Small intestine (tissue), 7 donors: ENCODE results near the gene TMEM163. TPM values are rescaled to one million over a fixed set of nuclear protein-coding genes. Genes with fewer than 3 reads are reported as not detected.
"Not testable (repeated sequence)": the region's sequence is repeated elsewhere in the genome, so short reads cannot be mapped to it uniquely, and the experiment has no call there.

Experiments
- DNase-seq, 2 donors: peaks; one replicate each; pipeline versions ENCODE4 v3.0.0 to v3.0.0-alpha.2; 2013
- FAIRE-seq: peaks from 2 replicates; lab custom pipeline; 2012; peaks lifted over from hg19 to GRCh38; lab: Jason Lieb, UNC
- H3K27ac ChIP-seq, 3 donors: one replicate each; pipeline ENCODE4 v1.5.1; 2013; ENCODE audit warnings: low read length in 2 of 3, mild to moderate bottlenecking in 2 of 3, control low read depth in 1 of 3, inconsistent platforms in 1 of 3, low read depth in 1 of 3, moderate library complexity in 1 of 3
- H3K27me3 ChIP-seq, 3 donors: one replicate each; pipeline ENCODE4 v1.6.1; 2013; ENCODE audit warnings: low read length in 3 of 3, inconsistent platforms in 1 of 3; ENCODE audit not compliant: control insufficient read depth in 3 of 3, insufficient read depth in 3 of 3
- H3K36me3 ChIP-seq, 3 donors: one replicate each; pipeline ENCODE4 v1.6.1; 2013; ENCODE audit warnings: low read length in 3 of 3, inconsistent platforms in 1 of 3, low read depth in 1 of 3, mild to moderate bottlenecking in 1 of 3, moderate library complexity in 1 of 3; ENCODE audit not compliant: control insufficient read depth in 3 of 3, insufficient read depth in 2 of 3
- H3K4me1 ChIP-seq, 3 donors: one replicate each; pipeline ENCODE4 v1.6.1; 2013; ENCODE audit warnings: low read length in 2 of 3, inconsistent platforms in 1 of 3, low read depth in 1 of 3, mild to moderate bottlenecking in 1 of 3, moderate library complexity in 1 of 3; ENCODE audit not compliant: control insufficient read depth in 3 of 3, insufficient read depth in 2 of 3
- H3K4me3 ChIP-seq, 3 donors: one replicate each; pipeline ENCODE4 v1.5.1; 2013; ENCODE audit warnings: low read length in 3 of 3, control low read depth in 1 of 3, inconsistent platforms in 1 of 3, low read depth in 1 of 3, mild to moderate bottlenecking in 1 of 3, moderate library complexity in 1 of 3
- H3K9me3 ChIP-seq, 2 donors: one replicate each; pipeline ENCODE4 v1.6.1; 2013; ENCODE audit warnings: low read depth in 1 of 2, low read length in 1 of 2; ENCODE audit not compliant: control insufficient read depth in 2 of 2, insufficient read depth in 1 of 2
- WGBS, 3 donors: extraction: QIAGEN DNeasy Blood & Tissue Kit; methylation state at CpG; one replicate each; pipeline ENCODE4 v1.1.7; 2013; 5-methylcytosine and 5-hydroxymethylcytosine counted together
- polyA plus RNA-seq, 4 donors: library from polyadenylated mRNA; stranded (reverse) in 3 of 4; unstranded in 1 of 4; fragments of 200-250 nt in 3 of 4; fragments of 120-200 nt in 1 of 4; gene quantifications; one replicate each; pipeline versions ENCODE4 v1.2.1 to v1.2.3, GENCODE V29; 2013
- donor health status: healthy with polysubstance abuse.
- donor health status: control.
- donor health status: control.
- donor health status: Bipolar disorder and iron deficiency.
- donor health status: healthy.

TMEM163 gene
- polyA plus RNA-seq, 4 donors: 0.13 to 0.57 (median 0.38) TPM

GRCh38 chr2:134593519-134593918, 125.3 kb downstream of the TMEM163 start:
- FAIRE-seq (no peak), DNase-seq (no peak)
- Histone ChIP-seq H3K4me3 (no peak overlapping the region), H3K36me3 (no peaks in the 10 kb centered on the region), H3K27me3 (no peaks in the 10 kb centered on the region), H3K4me1 (no peaks in the 10 kb centered on the region), H3K27ac (no peak overlapping the region), H3K9me3 (peaks cover 0 to 17% of the 10 kb centered on the region in 2 donors)
- 65 to 75% (median 75%) methylated on average over 8 of the region's 8 CpGs for WGBS, 3 donors

GRCh38 chr2:134592377-134592776, 126.4 kb downstream of the TMEM163 start:
- Histone ChIP-seq H3K36me3 (no peaks in the 10 kb centered on the region), H3K4me3 (no peak overlapping the region), H3K4me1 (no peaks in the 10 kb centered on the region), H3K27ac (no peak overlapping the region), H3K27me3 (no peaks in the 10 kb centered on the region), H3K9me3 (peaks cover 0 to 17% of the 10 kb centered on the region in 2 donors)
- 57 to 79% (median 65%) methylated on average over 1 of the region's 1 CpG for WGBS, 3 donors
- FAIRE-seq: no peak
- DNase-seq: no peak

GRCh38 chr2:134591526-134591925, 127.3 kb downstream of the TMEM163 start:
- no peak for FAIRE-seq
- Histone ChIP-seq H3K4me1 (no peaks in the 10 kb centered on the region), H3K9me3 (peaks cover 0 to 17% of the 10 kb centered on the region in 2 donors), H3K27me3 (no peaks in the 10 kb centered on the region), H3K36me3 (no peaks in the 10 kb centered on the region), H3K27ac (no peak overlapping the region), H3K4me3 (no peak overlapping the region)
- WGBS, 3 donors: 83 to 91% (median 89%) methylated on average over 1 of the region's 1 CpG
- DNase-seq: no peak

- Histone ChIP-seq H3K27ac (no peak overlapping the region), H3K27me3 (no peaks in the 10 kb centered on the region), H3K4me3 (no peak overlapping the region), H3K4me1 (no peaks in the 10 kb centered on the region), H3K9me3 (peaks cover 0 to 17% of the 10 kb centered on the region in 2 donors), H3K36me3 (no peaks in the 10 kb centered on the region)
- WGBS, 3 donors: 76 to 95% (median 90%) methylated on average over 1 of the region's 1 CpG
- FAIRE-seq (no peak), DNase-seq (no peak)
Measured at GRCh38 chr2:134590679-134591078, 128.1 kb downstream of the TMEM163 start.

GRCh38 chr2:134589171-134590083, 129.4 kb downstream of the TMEM163 start:
- H3K9me3 ChIP-seq: peaks cover 0 to 17% of the 10 kb centered on the region in 2 donors
- H3K27ac ChIP-seq, FAIRE-seq, H3K27me3 ChIP-seq, H3K4me3 ChIP-seq, DNase-seq, H3K4me1 ChIP-seq, H3K36me3 ChIP-seq: not testable (repeated sequence)
- 63 to 74% (median 72%) methylated on average over 4 of the region's 4 CpGs for WGBS, 3 donors

- Histone ChIP-seq H3K4me1 (no peaks in the 10 kb centered on the region), H3K36me3 (no peaks in the 10 kb centered on the region)
- WGBS, 3 donors: 38 to 71% (median 48%) methylated on average over 2 of the region's 2 CpGs
Measured at GRCh38 chr2:134588556-134588955, 130.2 kb downstream of the TMEM163 start.

GRCh38 chr2:134586326-134586965, 132.4 kb downstream of the TMEM163 start:
- no peak for DNase-seq
- peaks cover 0 to 16% of the 10 kb centered on the region in 2 donors for H3K9me3 ChIP-seq
- H3K27ac ChIP-seq: no peak overlapping the region
- H3K4me1 ChIP-seq: no peaks in the 10 kb centered on the region
- WGBS, 3 donors: 70 to 79% (median 75%) methylated on average over 8 of the region's 8 CpGs
- H3K4me3 ChIP-seq: no peak overlapping the region
- no peak for FAIRE-seq
- no peaks in the 10 kb centered on the region for H3K27me3 ChIP-seq
- no peaks in the 10 kb centered on the region for H3K36me3 ChIP-seq

More at GRCh38 chr2:134588556-134588955, 130.2 kb downstream of the TMEM163 start:
- no peak overlapping the region for H3K4me3 ChIP-seq
- no peak overlapping the region for H3K27ac ChIP-seq
- peaks cover 0 to 17% of the 10 kb centered on the region in 2 donors for H3K9me3 ChIP-seq
- no peaks in the 10 kb centered on the region for H3K27me3 ChIP-seq
- DNase-seq (no peak), FAIRE-seq (no peak)

- 72 to 92% (median 83%) methylated on average over 2 of the region's 2 CpGs for WGBS, 3 donors
Measured at GRCh38 chr2:134583997-134584520, 134.7 kb downstream of the TMEM163 start.

More at GRCh38 chr2:134583997-134584520, 134.7 kb downstream of the TMEM163 start:
- Histone ChIP-seq H3K27ac (no peak overlapping the region), H3K4me1 (no peaks in the 10 kb centered on the region), H3K4me3 (no peak overlapping the region), H3K9me3 (no peaks in the 10 kb centered on the region), H3K36me3 (no peaks in the 10 kb centered on the region), H3K27me3 (no peaks in the 10 kb centered on the region)
- no peak for DNase-seq
- no peak for FAIRE-seq
